Measurements from ENCODE around the gene ALG3. TPM values are rescaled to one million over a fixed set of nuclear protein-coding genes. Genes with fewer than 3 reads are reported as not detected.

Gene ALG3
- total RNA-seq, 2 experiments from 2014 or later = 45.3 to 60.2 TPM

DNA sequence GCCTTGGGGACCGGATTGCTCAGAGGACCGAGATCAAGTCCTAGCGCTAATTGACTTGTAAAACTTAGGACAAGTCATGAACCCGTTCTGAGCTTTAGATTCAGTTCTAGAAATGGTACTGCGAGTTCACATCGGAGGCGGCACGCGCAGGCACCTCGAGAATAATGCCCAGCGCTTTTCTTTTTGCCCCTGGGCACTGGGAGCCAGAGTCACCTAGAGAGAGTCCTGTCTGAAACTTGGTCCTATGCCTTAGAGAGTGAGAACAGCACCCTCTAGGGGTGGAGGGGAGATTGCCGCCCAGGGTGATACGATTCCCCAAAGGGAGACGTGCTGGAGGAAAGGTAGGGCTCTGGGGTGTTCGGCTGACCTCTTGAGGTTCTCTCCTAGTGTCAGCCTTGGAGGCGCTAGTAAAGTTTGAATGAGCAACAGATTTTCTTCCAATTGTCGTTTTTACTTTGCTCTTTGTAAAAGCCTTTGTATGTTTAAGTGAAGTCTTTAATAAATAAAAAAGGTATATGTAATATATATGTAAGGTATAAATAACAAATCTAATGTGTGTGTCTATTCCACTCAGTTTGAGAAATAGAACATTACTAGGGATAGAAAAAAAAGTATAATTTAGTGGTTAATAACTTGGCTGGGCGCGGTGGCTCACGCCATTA lies 1.5 kb upstream of the ALG3 start:
- Histone ChIP-seq H4K20me1 (ENCODE audit: insufficient read depth, low read length) (peaks cover 4% of the 10 kb centered on the region; the same call in 1 of the 2 replicates), H3K4me1 (ENCODE audit: insufficient read depth, low read length, poor library complexity, severe bottlenecking) (peaks cover 8% of the 10 kb centered on the region), H2AFZ (ENCODE audit: low read length) (peak overlapping the region; percentile 98), H3K9me3 (ENCODE audit: low read length) (no peaks in the 10 kb centered on the region), H3K79me2 (ENCODE audit: insufficient read depth, low read depth, low read length) (peaks cover 13% of the 10 kb centered on the region), H3K4me2 (ENCODE audit: low read length) (peak overlapping the region; percentile 82), H3K36me3 (ENCODE audit: insufficient read depth, low read length) (peaks cover 4% of the 10 kb centered on the region; the same call in 1 of the 2 replicates), H3K4me3 (ENCODE audit: low read depth, low read length, poor library complexity, severe bottlenecking) (peak overlapping the region; percentile 81), H3K27ac (ENCODE audit: low read depth, low read length, poor library complexity, severe bottlenecking) (peak overlapping the region; percentile 83), H3K9me2 (ENCODE audit: insufficient read depth, low read length) (no peaks in the 10 kb centered on the region)
- DNase-seq (ENCODE audit: low spot score) = peak; percentile 94
- intact Hi-C loops (cut with micrococcal nuclease; ENCODE audit: unreplicated experiment) = loop anchor here (1.0 to 5.0 kb wide), 3 partner anchors 37 to 355 kb away; no protein-coding TSS in a partner anchor
- ChIA-PET CTCF (ENCODE audit: unreplicated experiment) (interaction anchor here (0.8 to 1.4 kb wide), 2 partner anchors 90 to 354 kb away, joined by 3 read pairs; no protein-coding TSS in a partner anchor), POLR2A (interaction anchor here (0.8 kb wide), 1 partner anchor 66 kb away, joined by 3 read pairs; no protein-coding TSS in a partner anchor)
- TF ChIP-seq CTCF (conservative IDR thresholded peaks at IDR 0.05; ENCODE audit: low read length) = peak; percentile 96
- no peak for TF ChIP-seq EZH2phosphoT487 (IDR thresholded peaks at IDR 0.05; ENCODE audit: borderline replicate concordance, low read depth, low read length)
- no TSS peak for BruUV-seq (replicated peaks)

- H4K20me1 ChIP-seq (ENCODE audit: insufficient read depth, low read length) = peaks cover 4% of the 10 kb centered on the region; the same call in 1 of the 2 replicates
- H3K4me1 ChIP-seq (ENCODE audit: insufficient read depth, low read length, poor library complexity, severe bottlenecking) = peaks cover 8% of the 10 kb centered on the region
- H3K9me2 ChIP-seq (ENCODE audit: insufficient read depth, low read length) = no peaks in the 10 kb centered on the region
- ChIA-PET POLR2A (interaction anchor here (0.8 kb wide), 1 partner anchor 67 kb away, joined by 3 read pairs; no protein-coding TSS in a partner anchor), CTCF (ENCODE audit: unreplicated experiment) (interaction anchor here (0.8 to 1.4 kb wide), 2 partner anchors 90 to 353 kb away, joined by 3 read pairs; no protein-coding TSS in a partner anchor)
- TF ChIP-seq CTCF (conservative IDR thresholded peaks at IDR 0.05; ENCODE audit: low read length) (no peak), EZH2phosphoT487 (IDR thresholded peaks at IDR 0.05; ENCODE audit: borderline replicate concordance, low read depth, low read length) (no peak)
- peaks cover 13% of the 10 kb centered on the region for H3K79me2 ChIP-seq (ENCODE audit: insufficient read depth, low read depth, low read length)
- intact Hi-C loops (cut with micrococcal nuclease; ENCODE audit: unreplicated experiment) = loop anchor here (1.0 to 5.0 kb wide), 7 partner anchors 38 to 354 kb away; partner anchors contain the start of genes ABCF3, EIF2B5 and PSMD2
- BruUV-seq (replicated peaks) = no TSS peak
- peak within 1 kb of the TSS; percentile 99 for H3K4me2 ChIP-seq (ENCODE audit: low read length)
- DNase-seq (ENCODE audit: low spot score) = peak; percentile 98
- H3K9me3 ChIP-seq (ENCODE audit: low read length) = no peaks in the 10 kb centered on the region
- H3K27ac ChIP-seq (ENCODE audit: low read depth, low read length, poor library complexity, severe bottlenecking) = peak within 1 kb of the TSS; percentile 83
- H3K4me3 ChIP-seq (ENCODE audit: low read depth, low read length, poor library complexity, severe bottlenecking) = peak within 1 kb of the TSS; percentile 81
- H2AFZ ChIP-seq (ENCODE audit: low read length) = peak within 1 kb of the TSS; percentile 98
- H3K36me3 ChIP-seq (ENCODE audit: insufficient read depth, low read length) = peaks cover 12% of the 10 kb centered on the region
Observed at GRCh38 chr3:184249412-184250166, 827 bp upstream of the ALG3 start, which contains the start of gene EEF1AKMT4. Gene EEF1AKMT4 (plus strand): TSS chr3:184249672. CDS start chr3:184249695, 23 bp downstream.

All from OCI-LY7 (cell line).